HG03439 (cell line): ENCODE measurements around the gene KLK13.

ENCODE experiments used
- ATAC-seq: cut with Tn5 transposase; IDR thresholded peaks from one replicate; pipeline ENCODE4 v1.9.1; 2021; ENCODE audit warnings: mild to moderate bottlenecking, moderate library complexity; ENCODE audit not compliant: unreplicated experiment

Gene KLK13

GRCh38 chr19:51093101-51093500, 28.2 kb upstream of the KLK13 start:
- ATAC-seq: no peak

- no peak for ATAC-seq
These were observed 27.3 kb upstream of the KLK13 start for GRCh38 chr19:51091895-51092873.

DNA sequence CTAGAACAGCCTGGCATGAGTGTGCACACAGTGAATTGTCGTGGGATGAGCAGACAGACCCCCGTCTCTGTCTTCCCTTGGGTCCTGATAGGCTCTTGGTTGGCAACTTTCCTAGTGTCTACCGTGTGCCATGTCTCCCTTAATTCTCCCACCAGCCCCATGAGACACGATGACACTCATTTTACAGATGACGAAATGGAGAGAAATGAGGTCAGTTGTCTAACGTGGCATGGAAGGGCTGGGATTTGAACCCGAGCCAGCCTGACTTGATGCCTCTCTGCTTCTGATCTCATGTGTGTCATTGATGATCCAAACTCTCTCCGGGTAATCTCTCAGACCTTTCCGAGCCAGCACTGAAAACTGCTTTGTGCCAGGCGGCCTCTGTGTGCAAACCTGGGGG, 26.2 kb upstream of the KLK13 start:
- no peak for ATAC-seq

DNA sequence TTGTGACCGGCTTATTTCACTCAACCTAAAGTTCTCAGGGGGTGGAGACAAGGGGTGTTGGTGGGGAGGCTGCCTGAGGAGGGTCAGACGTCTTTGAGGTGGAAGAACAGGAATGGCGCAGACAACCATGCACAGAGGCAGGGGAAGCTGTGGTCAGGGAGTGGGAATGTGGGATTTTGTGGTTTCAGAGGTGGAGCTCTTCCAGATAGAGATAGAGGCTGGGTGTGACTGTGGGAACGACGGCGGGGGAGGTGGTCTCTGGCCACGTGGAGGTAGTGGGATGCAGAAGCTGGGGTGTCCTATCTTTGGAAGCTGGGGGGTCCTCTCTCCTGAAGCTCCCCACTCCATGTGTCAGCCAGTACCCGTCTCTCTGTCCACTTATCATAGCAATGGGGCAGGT, 25.6 kb upstream of the KLK13 start:
- no peak for ATAC-seq

- ATAC-seq: no peak
These were observed 24.9 kb upstream of the KLK13 start for GRCh38 chr19:51089786-51090185.

GRCh38 chr19:51086153-51086850, 21.4 kb upstream of the KLK13 start:
- no peak for ATAC-seq

GRCh38 chr19:51084505-51084904, 19.6 kb upstream of the KLK13 start:
- ATAC-seq: no peak

DNA sequence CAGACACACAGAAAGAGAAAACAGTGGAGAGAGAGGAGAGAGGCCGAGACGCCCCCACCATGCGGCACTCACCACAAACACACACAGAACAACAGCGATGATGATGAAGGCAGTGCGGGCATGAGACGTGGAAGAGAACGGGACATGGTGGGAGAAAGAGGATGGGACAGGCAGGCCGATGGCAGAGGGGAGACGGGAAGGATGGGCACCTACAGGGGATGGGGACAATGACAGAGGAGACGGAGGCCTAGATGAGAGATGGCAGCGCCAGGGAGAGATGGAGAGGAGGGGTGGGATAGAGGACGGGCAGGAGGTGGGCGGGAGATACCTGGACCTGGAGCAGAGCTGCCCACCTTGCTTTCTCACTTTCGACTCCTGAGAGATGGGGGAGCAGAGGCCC, 18.9 kb upstream of the KLK13 start:
- no peak for ATAC-seq

GRCh38 chr19:51083181-51083580, 18.3 kb upstream of the KLK13 start:
- ATAC-seq: no peak

DNA sequence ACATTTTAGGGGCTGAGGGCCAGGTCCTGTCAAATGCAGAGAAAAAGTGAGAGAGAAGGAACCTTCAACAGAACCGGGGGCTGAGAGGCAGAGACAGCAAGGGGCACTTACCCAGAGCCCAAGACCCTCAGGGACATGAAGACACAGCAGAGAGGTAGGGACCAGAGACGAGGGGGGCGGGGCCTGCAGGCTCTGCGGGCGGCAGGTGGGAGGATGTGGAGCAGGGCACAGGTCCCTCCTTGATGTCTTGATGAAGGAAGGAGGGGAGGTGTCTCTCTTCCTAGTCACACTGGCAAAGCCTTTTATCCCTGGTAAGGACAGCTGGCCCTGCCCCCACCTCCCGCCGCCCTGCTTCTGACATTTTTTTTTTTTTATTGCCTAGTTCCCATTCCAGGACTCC, 17.7 kb upstream of the KLK13 start, which contains the start of gene KLK14:
KLK14 (minus strand) TSS at position 277 of the 400 bp plus-strand sequence; CDS start at position 4, 273 bp downstream.
- ATAC-seq: no peak

DNA sequence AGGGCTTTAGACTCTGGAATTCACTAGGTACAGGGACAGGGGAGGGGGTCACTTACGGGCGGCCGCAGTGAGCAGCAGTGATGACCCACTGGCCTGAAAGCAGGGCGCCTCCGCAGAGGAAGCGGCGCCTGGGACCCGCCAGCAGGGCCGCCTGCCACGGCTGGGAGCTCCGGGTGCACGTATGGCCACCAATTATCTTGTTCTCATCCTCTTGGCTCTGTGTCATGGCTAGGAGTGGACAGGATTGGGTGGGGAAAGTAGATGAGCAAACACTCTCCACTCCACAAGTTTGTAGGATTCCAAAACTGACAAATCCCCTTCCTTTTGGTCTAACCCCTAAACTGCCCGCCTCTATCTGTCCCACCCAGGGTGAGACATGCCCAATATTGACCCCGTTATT, 16.6 kb upstream of the KLK13 start:
- no peak for ATAC-seq

DNA sequence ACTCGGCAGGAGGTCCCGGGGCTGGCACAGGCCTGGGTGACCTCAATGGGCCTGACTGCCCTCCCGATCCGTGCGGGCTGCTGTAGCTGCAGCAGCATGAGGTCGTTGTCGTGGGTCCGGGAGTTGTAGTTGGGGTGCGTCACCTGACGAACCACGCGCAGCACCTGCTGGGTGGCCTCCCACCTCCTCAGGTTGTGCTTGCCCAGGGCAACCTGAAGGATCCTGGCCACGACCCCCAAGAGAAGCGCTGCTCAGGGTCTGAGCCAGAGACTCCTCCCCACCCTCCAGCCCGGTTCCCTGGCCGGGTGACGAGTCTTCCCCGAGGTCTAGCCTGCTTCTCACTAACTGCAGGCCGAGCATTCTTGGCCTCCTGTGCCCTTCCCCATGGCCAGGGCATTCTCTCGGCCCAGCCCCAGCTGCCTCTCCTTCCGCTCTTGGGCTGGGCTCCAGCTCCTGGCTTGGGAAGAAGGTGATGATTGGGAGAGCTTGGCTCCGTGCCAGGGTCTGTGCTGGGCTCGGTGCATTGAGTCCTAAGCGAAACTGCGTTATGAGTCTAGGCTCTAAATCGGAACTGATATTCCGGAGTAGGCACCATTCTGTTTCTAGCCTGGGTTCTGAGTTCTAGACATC, 14.7 kb upstream of the KLK13 start:
- no peak for ATAC-seq

- no peak for ATAC-seq
These were observed 13.8 kb upstream of the KLK13 start for GRCh38 chr19:51078731-51079130.

- ATAC-seq: no peak
These were observed 13.2 kb upstream of the KLK13 start for GRCh38 chr19:51078104-51078503.

- no peak for ATAC-seq
These were observed 11.8 kb upstream of the KLK13 start for GRCh38 chr19:51076631-51077213.

GRCh38 chr19:51075998-51076397, 11.1 kb upstream of the KLK13 start:
- ATAC-seq: no peak

- no peak for ATAC-seq
These were observed 6.2 kb upstream of the KLK13 start for GRCh38 chr19:51071095-51071405.

DNA sequence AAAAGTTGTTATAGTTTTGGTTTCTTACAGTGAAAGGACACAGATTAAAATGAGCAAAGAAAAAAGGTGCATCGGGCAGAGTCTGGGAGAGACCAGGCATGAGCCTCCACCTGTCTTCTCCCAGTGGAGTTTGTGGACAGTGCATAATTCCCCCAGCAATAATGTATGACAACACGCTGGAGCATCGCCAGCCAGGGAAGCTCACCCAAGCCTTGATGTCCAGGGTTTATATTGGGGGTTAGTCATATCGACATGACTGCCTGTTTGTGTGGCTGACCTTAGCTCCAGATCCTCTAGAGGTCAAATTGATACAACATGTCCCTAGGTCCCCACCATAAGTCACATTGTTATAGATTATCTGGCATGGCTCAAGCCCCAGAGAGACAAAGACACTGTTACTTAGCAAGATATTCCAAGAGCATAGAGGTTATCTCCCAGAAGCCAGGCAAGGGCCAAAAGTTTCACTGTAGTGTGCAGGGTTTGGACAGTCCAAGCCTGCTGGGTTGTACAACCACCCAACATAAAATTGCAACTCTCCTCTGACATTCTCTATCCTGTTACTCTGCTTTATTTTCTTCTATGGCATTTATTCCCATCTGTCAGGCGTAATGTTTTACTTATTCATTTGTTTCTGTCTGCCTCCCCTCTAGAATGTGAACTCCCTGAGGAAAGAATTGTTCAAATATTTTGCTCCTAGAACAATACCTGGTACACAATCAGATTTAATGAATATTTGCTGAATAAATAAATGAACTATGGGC, 5.6 kb upstream of the KLK13 start:
- ATAC-seq: no peak

- ATAC-seq: no peak
These were observed 1.7 kb upstream of the KLK13 start for GRCh38 chr19:51066393-51067186.
